ENCODE measurements around the gene FASN.

The FASN gene

GRCh38 chr17:82058855-82059249 lies 39.2 kb downstream of the FASN start:
- TF ChIP-seq CTCF (IDR thresholded peaks at IDR 0.05; ENCODE audit: low read depth, low read length): no peak
- DNase-seq (ENCODE audit: extremely low read depth, low read depth): no peak

GRCh38 chr17:82058230-82058854 lies 39.7 kb downstream of the FASN start:
- DNase-seq (ENCODE audit: extremely low read depth, low read depth): no peak
- no peak for TF ChIP-seq CTCF (IDR thresholded peaks at IDR 0.05; ENCODE audit: low read depth, low read length)

- no peak for TF ChIP-seq CTCF (IDR thresholded peaks at IDR 0.05; ENCODE audit: low read depth, low read length)
- no peak for DNase-seq (ENCODE audit: extremely low read depth, low read depth)
These were observed 41.1 kb downstream of the FASN start for GRCh38 chr17:82056729-82057621.

GRCh38 chr17:82055965-82056728 lies 41.9 kb downstream of the FASN start:
- no peak for TF ChIP-seq CTCF (IDR thresholded peaks at IDR 0.05; ENCODE audit: low read depth, low read length)
- DNase-seq (ENCODE audit: extremely low read depth, low read depth): no peak

GRCh38 chr17:82055023-82055964 lies 42.7 kb downstream of the FASN start:
- DNase-seq (ENCODE audit: extremely low read depth, low read depth): no peak
- no peak for TF ChIP-seq CTCF (IDR thresholded peaks at IDR 0.05; ENCODE audit: low read depth, low read length)

- no peak for TF ChIP-seq CTCF (IDR thresholded peaks at IDR 0.05; ENCODE audit: low read depth, low read length)
- no peak for DNase-seq (ENCODE audit: extremely low read depth, low read depth)
These were observed 43.5 kb downstream of the FASN start for GRCh38 chr17:82054351-82055022.
